H1 (cell line): ENCODE data around the gene CCDC141. TPM values are rescaled to one million over a fixed set of nuclear protein-coding genes. Genes with fewer than 3 reads are reported as not detected.

Experiments
- CBX8 ChIP-seq: fragments of 300-800, 300-1000 bp; sonication (generic); IDR thresholded peaks from 2 replicates; pipeline ENCODE4 v1.7.1; 2016; ENCODE audit warnings: low read depth, low read length, borderline replicate concordance
- GABPA ChIP-seq: IDR thresholded peaks from 2 replicates; pipeline ENCODE4 v1.6.1; 2011; ENCODE audit warnings: mild to moderate bottlenecking, low read length, moderate library complexity, borderline replicate concordance; ENCODE audit not compliant: insufficient read depth
- MAFK ChIP-seq: IDR thresholded peaks from 2 replicates; pipeline ENCODE4 v1.6.1; 2012; ENCODE audit warnings: low read depth, mild to moderate bottlenecking, improper control_type of control experiment, low read length
- NRF1 ChIP-seq: IDR thresholded peaks from 2 replicates; pipeline ENCODE4 v1.6.1; 2011; ENCODE audit warnings: mild to moderate bottlenecking, low read depth, low read length, improper control_type of control experiment
- polyA plus RNA-seq, 7 experiments: library from polyadenylated mRNA; depleted of rRNA in 3 of 7; stranded (reverse) in 5 of 7; unstranded in 2 of 7; fragments of >200 nt in 5 of 7; fragments of 200-250 nt in 2 of 7; gene quantifications; 1 replicate in 5 of 7; 2 replicates in 1 of 7; 4 replicates in 1 of 7; pipeline versions ENCODE4 v1.2.1 to v1.2.3, GENCODE V29; 2011 to 2013; ENCODE audit warnings: missing spikeins in 2 of 7, mixed read lengths in 2 of 7
- total RNA-seq: library from RNA; stranded (reverse); fragmentation: NEBNext Ultra II Directional; extraction: Animal tissue kit (Norgen Biotek cat#: 25700); gene quantifications from 2 replicates; pipeline ENCODE4 v1.2.1, GENCODE V29; 2021
- TF ChIP-seq, protein P1 (sequence below): fragments of 300-600 bp; sonication (generic); IDR thresholded peaks from 2 replicates; pipeline ENCODE4 v1.7.1; 2012; ENCODE audit warnings: low read length, moderate library complexity, mild to moderate bottlenecking, inconsistent platforms; ENCODE audit not compliant: insufficient replicate concordance
- TF ChIP-seq, protein P2 (sequence below): IDR thresholded peaks from 2 replicates; pipeline ENCODE4 v1.6.1; 2012; ENCODE audit warnings: inconsistent platforms

Gene CCDC141
- total and polyA plus RNA-seq, 2 of the 8 experiments (the other 6 are each of a cell fraction or from before 2014, with no cell fraction given): 0.56 to 21.6 TPM

DNA sequence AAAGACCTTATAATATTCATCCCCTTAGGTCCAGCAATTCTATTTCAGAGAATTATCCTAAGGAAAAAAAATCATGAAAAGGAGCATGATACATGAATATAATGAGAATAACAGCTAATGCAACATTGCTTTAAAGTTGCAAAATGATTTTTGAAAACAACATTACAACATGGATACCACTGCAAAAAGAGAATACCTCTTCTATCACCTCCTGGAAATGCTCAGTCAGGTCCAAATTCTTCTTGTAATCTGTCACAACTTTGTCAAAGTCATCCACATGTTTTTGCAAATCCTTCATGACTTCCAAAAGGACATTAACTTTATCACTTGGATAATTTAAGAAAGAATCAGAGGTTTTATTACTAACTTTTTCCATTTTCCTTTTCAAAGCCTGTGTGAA is 194.8 kb downstream of the CCDC141 start (continued):
- TF ChIP-seq, protein P1, sequence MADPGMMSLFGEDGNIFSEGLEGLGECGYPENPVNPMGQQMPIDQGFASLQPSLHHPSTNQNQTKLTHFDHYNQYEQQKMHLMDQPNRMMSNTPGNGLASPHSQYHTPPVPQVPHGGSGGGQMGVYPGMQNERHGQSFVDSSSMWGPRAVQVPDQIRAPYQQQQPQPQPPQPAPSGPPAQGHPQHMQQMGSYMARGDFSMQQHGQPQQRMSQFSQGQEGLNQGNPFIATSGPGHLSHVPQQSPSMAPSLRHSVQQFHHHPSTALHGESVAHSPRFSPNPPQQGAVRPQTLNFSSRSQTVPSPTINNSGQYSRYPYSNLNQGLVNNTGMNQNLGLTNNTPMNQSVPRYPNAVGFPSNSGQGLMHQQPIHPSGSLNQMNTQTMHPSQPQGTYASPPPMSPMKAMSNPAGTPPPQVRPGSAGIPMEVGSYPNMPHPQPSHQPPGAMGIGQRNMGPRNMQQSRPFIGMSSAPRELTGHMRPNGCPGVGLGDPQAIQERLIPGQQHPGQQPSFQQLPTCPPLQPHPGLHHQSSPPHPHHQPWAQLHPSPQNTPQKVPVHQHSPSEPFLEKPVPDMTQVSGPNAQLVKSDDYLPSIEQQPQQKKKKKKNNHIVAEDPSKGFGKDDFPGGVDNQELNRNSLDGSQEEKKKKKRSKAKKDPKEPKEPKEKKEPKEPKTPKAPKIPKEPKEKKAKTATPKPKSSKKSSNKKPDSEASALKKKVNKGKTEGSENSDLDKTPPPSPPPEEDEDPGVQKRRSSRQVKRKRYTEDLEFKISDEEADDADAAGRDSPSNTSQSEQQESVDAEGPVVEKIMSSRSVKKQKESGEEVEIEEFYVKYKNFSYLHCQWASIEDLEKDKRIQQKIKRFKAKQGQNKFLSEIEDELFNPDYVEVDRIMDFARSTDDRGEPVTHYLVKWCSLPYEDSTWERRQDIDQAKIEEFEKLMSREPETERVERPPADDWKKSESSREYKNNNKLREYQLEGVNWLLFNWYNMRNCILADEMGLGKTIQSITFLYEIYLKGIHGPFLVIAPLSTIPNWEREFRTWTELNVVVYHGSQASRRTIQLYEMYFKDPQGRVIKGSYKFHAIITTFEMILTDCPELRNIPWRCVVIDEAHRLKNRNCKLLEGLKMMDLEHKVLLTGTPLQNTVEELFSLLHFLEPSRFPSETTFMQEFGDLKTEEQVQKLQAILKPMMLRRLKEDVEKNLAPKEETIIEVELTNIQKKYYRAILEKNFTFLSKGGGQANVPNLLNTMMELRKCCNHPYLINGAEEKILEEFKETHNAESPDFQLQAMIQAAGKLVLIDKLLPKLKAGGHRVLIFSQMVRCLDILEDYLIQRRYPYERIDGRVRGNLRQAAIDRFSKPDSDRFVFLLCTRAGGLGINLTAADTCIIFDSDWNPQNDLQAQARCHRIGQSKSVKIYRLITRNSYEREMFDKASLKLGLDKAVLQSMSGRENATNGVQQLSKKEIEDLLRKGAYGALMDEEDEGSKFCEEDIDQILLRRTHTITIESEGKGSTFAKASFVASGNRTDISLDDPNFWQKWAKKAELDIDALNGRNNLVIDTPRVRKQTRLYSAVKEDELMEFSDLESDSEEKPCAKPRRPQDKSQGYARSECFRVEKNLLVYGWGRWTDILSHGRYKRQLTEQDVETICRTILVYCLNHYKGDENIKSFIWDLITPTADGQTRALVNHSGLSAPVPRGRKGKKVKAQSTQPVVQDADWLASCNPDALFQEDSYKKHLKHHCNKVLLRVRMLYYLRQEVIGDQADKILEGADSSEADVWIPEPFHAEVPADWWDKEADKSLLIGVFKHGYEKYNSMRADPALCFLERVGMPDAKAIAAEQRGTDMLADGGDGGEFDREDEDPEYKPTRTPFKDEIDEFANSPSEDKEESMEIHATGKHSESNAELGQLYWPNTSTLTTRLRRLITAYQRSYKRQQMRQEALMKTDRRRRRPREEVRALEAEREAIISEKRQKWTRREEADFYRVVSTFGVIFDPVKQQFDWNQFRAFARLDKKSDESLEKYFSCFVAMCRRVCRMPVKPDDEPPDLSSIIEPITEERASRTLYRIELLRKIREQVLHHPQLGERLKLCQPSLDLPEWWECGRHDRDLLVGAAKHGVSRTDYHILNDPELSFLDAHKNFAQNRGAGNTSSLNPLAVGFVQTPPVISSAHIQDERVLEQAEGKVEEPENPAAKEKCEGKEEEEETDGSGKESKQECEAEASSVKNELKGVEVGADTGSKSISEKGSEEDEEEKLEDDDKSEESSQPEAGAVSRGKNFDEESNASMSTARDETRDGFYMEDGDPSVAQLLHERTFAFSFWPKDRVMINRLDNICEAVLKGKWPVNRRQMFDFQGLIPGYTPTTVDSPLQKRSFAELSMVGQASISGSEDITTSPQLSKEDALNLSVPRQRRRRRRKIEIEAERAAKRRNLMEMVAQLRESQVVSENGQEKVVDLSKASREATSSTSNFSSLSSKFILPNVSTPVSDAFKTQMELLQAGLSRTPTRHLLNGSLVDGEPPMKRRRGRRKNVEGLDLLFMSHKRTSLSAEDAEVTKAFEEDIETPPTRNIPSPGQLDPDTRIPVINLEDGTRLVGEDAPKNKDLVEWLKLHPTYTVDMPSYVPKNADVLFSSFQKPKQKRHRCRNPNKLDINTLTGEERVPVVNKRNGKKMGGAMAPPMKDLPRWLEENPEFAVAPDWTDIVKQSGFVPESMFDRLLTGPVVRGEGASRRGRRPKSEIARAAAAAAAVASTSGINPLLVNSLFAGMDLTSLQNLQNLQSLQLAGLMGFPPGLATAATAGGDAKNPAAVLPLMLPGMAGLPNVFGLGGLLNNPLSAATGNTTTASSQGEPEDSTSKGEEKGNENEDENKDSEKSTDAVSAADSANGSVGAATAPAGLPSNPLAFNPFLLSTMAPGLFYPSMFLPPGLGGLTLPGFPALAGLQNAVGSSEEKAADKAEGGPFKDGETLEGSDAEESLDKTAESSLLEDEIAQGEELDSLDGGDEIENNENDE: no peak
- TF ChIP-seq CBX8 (no peak), MAFK (no peak), NRF1 (no peak), GABPA (no peak)
- TF ChIP-seq, protein P2, sequence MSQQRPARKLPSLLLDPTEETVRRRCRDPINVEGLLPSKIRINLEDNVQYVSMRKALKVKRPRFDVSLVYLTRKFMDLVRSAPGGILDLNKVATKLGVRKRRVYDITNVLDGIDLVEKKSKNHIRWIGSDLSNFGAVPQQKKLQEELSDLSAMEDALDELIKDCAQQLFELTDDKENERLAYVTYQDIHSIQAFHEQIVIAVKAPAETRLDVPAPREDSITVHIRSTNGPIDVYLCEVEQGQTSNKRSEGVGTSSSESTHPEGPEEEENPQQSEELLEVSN: no peak
- TF ChIP-seq, all 59 proteins: peak for 0
